GM10266 (cell line): ENCODE data around the gene PIK3CD.
"Not testable (repeated sequence)": the region's sequence is repeated elsewhere in the genome, so short reads cannot be mapped to it uniquely, and the experiment has no call there.

ENCODE experiments used
- DNase-seq: peaks from one replicate; pipeline ENCODE4 v3.0.0; 2012; ENCODE audit errors: extremely low spot score
- CTCF ChIP-seq: IDR thresholded peaks from 2 replicates; pipeline ENCODE4 v1.5.1; 2012; ENCODE audit warnings: mild to moderate bottlenecking, low read depth; ENCODE audit not compliant: control insufficient read depth, insufficient read depth; ENCODE audit errors: missing control alignments

The PIK3CD gene

GRCh38 chr1:9755441-9755995, 104.0 kb downstream of the PIK3CD start:
- TF ChIP-seq CTCF = no peak
- DNase-seq = no peak

GRCh38 chr1:9758559-9759121, 107.1 kb downstream of the PIK3CD start:
- TF ChIP-seq CTCF = no peak
- no peak for DNase-seq

- DNase-seq = no peak
- no peak for TF ChIP-seq CTCF
These were observed 108.4 kb downstream of the PIK3CD start for GRCh38 chr1:9759939-9760338.

GRCh38 chr1:9760824-9761223, 109.3 kb downstream of the PIK3CD start:
- TF ChIP-seq CTCF = no peak
- no peak for DNase-seq

GRCh38 chr1:9761855-9762254, 110.3 kb downstream of the PIK3CD start:
- no peak for TF ChIP-seq CTCF
- no peak for DNase-seq

GRCh38 chr1:9762446-9762845, 110.9 kb downstream of the PIK3CD start:
- not testable (repeated sequence) for DNase-seq

- no peak for DNase-seq
These were observed 112.4 kb downstream of the PIK3CD start for GRCh38 chr1:9763914-9764313.

More at GRCh38 chr1:9763914-9764313, 112.4 kb downstream of the PIK3CD start:
- TF ChIP-seq CTCF = no peak
